Adrenal gland (tissue), 12 donors: Measurements from ENCODE around the gene RANBP10. TPM values are rescaled to one million over a fixed set of nuclear protein-coding genes. Genes with fewer than 3 reads are reported as not detected.

Experiments
- polyA plus RNA-seq, 3 donors: library from polyadenylated mRNA; stranded (reverse); fragments of 200-250 nt in 2 of 3; fragments of 350-450 nt in 1 of 3; fragmentation: Illumina TruSeq in 1 of 3; extraction: RNeasy Lipid Tissue Mini Kit (QIAGEN cat#74804) in 1 of 3; gene quantifications; one replicate each; pipeline ENCODE4 v1.2.3, GENCODE V29; 2013 to 2014
- small RNA-seq, 2 donors: library from RNA; depleted of rRNA; stranded (forward); fragments of <200 nt; gene quantifications; one replicate each; pipeline ENCODE3, GENCODE V24; 2016
- total RNA-seq, 9 donors: library from RNA; depleted of rRNA in 4 of 9; stranded (reverse); fragments of >200 nt in 4 of 9; fragments of 120-200 nt in 1 of 9; fragmentation: NEBNext Ultra II Directional in 1 of 9; extraction: Animal tissue kit (Norgen Biotek cat#: 25700) in 1 of 9; gene quantifications; one replicate each; pipeline versions ENCODE4 v1.1.0 to v1.2.4, GENCODE V29; 2013 to 2023
- donor health status: healthy with polysubstance abuse.
- donor health status: Bipolar disorder and iron deficiency.
- donor health status: DM: yes; HTN: yes; CAD: no.
- donor health status: DM: no; HTN: no; CAD: no.
- donor health status: DM: no; HTN: no; CAD: no.
- donor health status: DM: yes; HTN: yes; CAD: no.

The RANBP10 gene
- total and polyA plus RNA-seq, 12 donors: 9.4 to 74.1 (median 21.6) TPM

Small RNA genes lying within 50 kb of the gene (small RNA-seq; reads per million reads assigned to genes)
- gene AC040162.2: 0 reads per million in 2 donors

Other genes with a start within 250 kb of the RANBP10 start
- 10 to 100 TPM; 24.8 to 53.5 (median 30.7) TPM for gene CTCF, start 244.0 kb downstream of the RANBP10 start, total RNA-seq
- gene CTCF, start 244.0 kb downstream of the RANBP10 start, polyA plus RNA-seq: 10 to 100 TPM; 18.4 to 34.6 (median 27.4) TPM
- gene CARMIL2, start 161.4 kb downstream of the RANBP10 start, total RNA-seq: 1 to 10 TPM in 5 of 9 donors, under 1 TPM in 4; 0.24 to 2.5 (median 1.0) TPM
- 10 to 100 TPM in 1 of 3 donors, 1 to 10 TPM in 1, under 1 TPM in 1; 0.35 to 18.5 (median 4.1) TPM for gene CARMIL2, start 161.4 kb downstream of the RANBP10 start, polyA plus RNA-seq
- 10 to 100 TPM in 8 of 9 donors, 1 to 10 TPM in 1; 9.2 to 47.0 (median 18.7) TPM for gene ACD, start 146.3 kb downstream of the RANBP10 start, total RNA-seq
- gene ACD, start 146.3 kb downstream of the RANBP10 start, polyA plus RNA-seq: 10 to 100 TPM in 2 of 3 donors, 1 to 10 TPM in 1; 7.3 to 26.5 (median 24.3) TPM
- gene PARD6A, start 145.6 kb downstream of the RANBP10 start, total RNA-seq: 10 to 100 TPM in 4 of 9 donors, 1 to 10 TPM in 5; 1.9 to 49.1 (median 9.3) TPM
- 1 to 10 TPM; 1.5 to 9.3 (median 6.7) TPM for gene PARD6A, start 145.6 kb downstream of the RANBP10 start, polyA plus RNA-seq
- 10 to 100 TPM in 8 of 9 donors, 1 to 10 TPM in 1; 8.8 to 69.8 (median 18.1) TPM for gene ENKD1, start 139.8 kb downstream of the RANBP10 start, total RNA-seq
- gene ENKD1, start 139.8 kb downstream of the RANBP10 start, polyA plus RNA-seq: 100 to 1,000 TPM in 1 of 3 donors, 10 to 100 TPM in 1, 1 to 10 TPM in 1; 3.0 to 113 (median 72.5) TPM
- 10 to 100 TPM in 4 of 9 donors, 1 to 10 TPM in 5; 4.1 to 17.9 (median 7.8) TPM for gene C16orf86, start 139.7 kb downstream of the RANBP10 start, total RNA-seq
- 10 to 100 TPM in 1 of 3 donors, 1 to 10 TPM in 1, under 1 TPM in 1; 0.57 to 14.4 (median 8.2) TPM for gene C16orf86, start 139.7 kb downstream of the RANBP10 start, polyA plus RNA-seq
- gene GFOD2, start 87.2 kb downstream of the RANBP10 start, total RNA-seq: 10 to 100 TPM; 14.2 to 43.5 (median 17.8) TPM
- 10 to 100 TPM; 16.0 to 16.7 (median 16.7) TPM for gene GFOD2, start 87.2 kb downstream of the RANBP10 start, polyA plus RNA-seq
- gene TSNAXIP1, start 329 bp upstream of the RANBP10 start, total RNA-seq: 1 to 10 TPM in 8 of 9 donors, under 1 TPM in 1; 0.72 to 3.6 (median 2.1) TPM
- 10 to 100 TPM in 2 of 3 donors, 1 to 10 TPM in 1; 2.2 to 18.7 (median 15.7) TPM for gene TSNAXIP1, start 329 bp upstream of the RANBP10 start, polyA plus RNA-seq
- gene THAP11, start 35.8 kb upstream of the RANBP10 start, total RNA-seq: 10 to 100 TPM; 19.9 to 85.6 (median 34.3) TPM
- 1 to 10 TPM; 8.4 to 8.6 (median 8.5) TPM for gene THAP11, start 35.8 kb upstream of the RANBP10 start, polyA plus RNA-seq
- gene NUTF2, start 40.4 kb upstream of the RANBP10 start, total RNA-seq: 100 to 1,000 TPM in 2 of 9 donors, 10 to 100 TPM in 7; 30.0 to 201 (median 79.5) TPM
- gene NUTF2, start 40.4 kb upstream of the RANBP10 start, polyA plus RNA-seq: 100 to 1,000 TPM; 131 to 170 (median 134) TPM
- 10 to 100 TPM; 18.1 to 58.6 (median 33.6) TPM for gene CENPT, start 41.1 kb upstream of the RANBP10 start, total RNA-seq
- 100 to 1,000 TPM in 2 of 3 donors, 10 to 100 TPM in 1; 15.8 to 250 (median 126) TPM for gene CENPT, start 41.1 kb upstream of the RANBP10 start, polyA plus RNA-seq
- gene EDC4, start 66.5 kb upstream of the RANBP10 start, total RNA-seq: 10 to 100 TPM; 34.0 to 70.8 (median 48.8) TPM
- gene EDC4, start 66.5 kb upstream of the RANBP10 start, polyA plus RNA-seq: 100 to 1,000 TPM in 1 of 3 donors, 10 to 100 TPM in 2; 57.8 to 115 (median 73.3) TPM
- gene NRN1L, start 78.3 kb upstream of the RANBP10 start, total RNA-seq: 10 to 100 TPM in 1 of 9 donors, 1 to 10 TPM in 2, under 1 TPM in 4, not detected in 2; 0.72 to 28.2 (median 0.92) TPM
- gene NRN1L, start 78.3 kb upstream of the RANBP10 start, polyA plus RNA-seq: 1 to 10 TPM in 2 of 3 donors, under 1 TPM in 1; 0.99 to 6.8 (median 2.5) TPM
- 10 to 100 TPM; 19.9 to 43.7 (median 26.3) TPM for gene PSKH1, start 86.7 kb upstream of the RANBP10 start, total RNA-seq
- gene PSKH1, start 86.7 kb upstream of the RANBP10 start, polyA plus RNA-seq: 10 to 100 TPM in 2 of 3 donors, 1 to 10 TPM in 1; 9.5 to 18.2 (median 15.4) TPM
- 1 to 10 TPM in 4 of 9 donors, under 1 TPM in 4, not detected in 1; 0.26 to 2.2 (median 1.0) TPM for gene CTRL, start 125.3 kb upstream of the RANBP10 start, total RNA-seq
- gene CTRL, start 125.3 kb upstream of the RANBP10 start, polyA plus RNA-seq: 1 to 10 TPM in 2 of 3 donors, under 1 TPM in 1; 0.09 to 4.6 (median 3.2) TPM
- gene PSMB10, start 130.3 kb upstream of the RANBP10 start, total RNA-seq: 10 to 100 TPM; 42.0 to 71.9 (median 61.0) TPM
- 100 to 1,000 TPM in 2 of 3 donors, 10 to 100 TPM in 1; 12.6 to 315 (median 305) TPM for gene PSMB10, start 130.3 kb upstream of the RANBP10 start, polyA plus RNA-seq
- 10 to 100 TPM in 4 of 9 donors, 1 to 10 TPM in 5; 4.1 to 27.6 (median 9.4) TPM for gene LCAT, start 137.6 kb upstream of the RANBP10 start, total RNA-seq
- gene LCAT, start 137.6 kb upstream of the RANBP10 start, polyA plus RNA-seq: 100 to 1,000 TPM in 1 of 3 donors, 10 to 100 TPM in 1, 1 to 10 TPM in 1; 3.0 to 240 (median 91.1) TPM
- gene SLC12A4, start 162.1 kb upstream of the RANBP10 start, total RNA-seq: 100 to 1,000 TPM in 1 of 9 donors, 10 to 100 TPM in 8; 15.4 to 101 (median 72.9) TPM
- 100 to 1,000 TPM in 1 of 3 donors, 10 to 100 TPM in 2; 39.6 to 111 (median 47.0) TPM for gene SLC12A4, start 162.1 kb upstream of the RANBP10 start, polyA plus RNA-seq
- under 1 TPM in 1 of 9 donors, not detected in 8; 0.11 TPM for gene DPEP3, start 173.9 kb upstream of the RANBP10 start, total RNA-seq
- under 1 TPM; 0.07 to 0.32 (median 0.11) TPM for gene DPEP3, start 173.9 kb upstream of the RANBP10 start, polyA plus RNA-seq
- 1 to 10 TPM in 6 of 9 donors, under 1 TPM in 3; 0.35 to 2.0 (median 1.5) TPM for gene DPEP2, start 192.9 kb upstream of the RANBP10 start, total RNA-seq
- gene DPEP2, start 192.9 kb upstream of the RANBP10 start, polyA plus RNA-seq: 1 to 10 TPM in 2 of 3 donors, under 1 TPM in 1; 0.27 to 8.4 (median 1.2) TPM
- not detected for gene DPEP2NB, start 209.4 kb upstream of the RANBP10 start, total RNA-seq
- not detected for gene DPEP2NB, start 209.4 kb upstream of the RANBP10 start, polyA plus RNA-seq
- 10 to 100 TPM in 7 of 9 donors, 1 to 10 TPM in 2; 6.4 to 18.4 (median 13.7) TPM for gene DDX28, start 216.7 kb upstream of the RANBP10 start, total RNA-seq
- gene DDX28, start 216.7 kb upstream of the RANBP10 start, polyA plus RNA-seq: 10 to 100 TPM in 1 of 3 donors, 1 to 10 TPM in 2; 6.8 to 13.0 (median 9.1) TPM
- 10 to 100 TPM in 6 of 9 donors, 1 to 10 TPM in 3; 6.3 to 25.3 (median 13.1) TPM for gene DUS2, start 216.7 kb upstream of the RANBP10 start, total RNA-seq
- 10 to 100 TPM in 2 of 3 donors, 1 to 10 TPM in 1; 7.1 to 13.2 (median 10.1) TPM for gene DUS2, start 216.7 kb upstream of the RANBP10 start, polyA plus RNA-seq